Activated CD4-positive, alpha-beta T cell treated with anti-CD3 and anti-CD28 coated beads, Interleukin-2, amount 50 U/mL, for 48 hours (primary cell): ENCODE measurements around the gene FAM20A.
"Not testable (repeated sequence)": the region's sequence is repeated elsewhere in the genome, so short reads cannot be mapped to it uniquely, and the experiment has no call there.

Experiments used
- DNase-seq, 2 experiments: peaks; one replicate each; pipeline ENCODE4 v3.0.0-alpha.2; 2020

FAM20A gene

DNA sequence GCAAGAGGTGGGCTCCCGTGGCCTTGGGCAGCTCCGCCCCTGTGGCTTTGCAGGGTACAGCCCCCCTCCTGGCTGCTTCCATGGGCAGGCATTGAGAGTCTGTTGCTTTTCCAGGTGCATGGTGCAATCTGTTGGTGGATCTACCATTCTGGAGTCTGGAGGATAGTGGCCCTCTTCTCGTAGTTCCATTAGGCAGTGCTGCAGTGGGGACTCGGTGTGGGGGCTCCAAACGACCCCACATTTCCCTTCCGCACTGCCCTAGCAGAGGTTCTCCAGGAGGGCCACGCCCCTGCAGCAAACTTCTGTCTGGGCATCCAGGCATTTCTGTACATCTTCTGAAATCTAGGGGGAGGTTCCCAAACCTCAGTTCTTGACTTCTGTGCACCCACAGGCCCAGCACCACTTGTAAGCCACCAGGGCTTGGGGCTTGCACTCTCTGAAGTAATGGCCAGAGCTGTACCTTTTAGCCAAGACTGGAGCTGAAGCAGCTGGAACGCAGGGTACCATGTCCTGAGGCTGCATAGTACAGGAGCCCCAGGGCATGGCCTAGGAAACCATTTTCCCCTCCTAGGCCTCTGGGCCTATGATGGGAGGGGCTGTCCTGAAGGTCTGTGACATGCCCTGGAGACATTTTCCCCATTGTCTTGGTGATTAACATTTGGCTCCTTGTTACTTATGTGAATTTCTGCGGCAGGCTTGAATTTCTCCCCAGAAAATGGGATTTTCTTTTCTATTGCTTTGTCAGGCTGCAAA, 82.9 kb downstream of the FAM20A start:
- no peak for DNase-seq

DNA sequence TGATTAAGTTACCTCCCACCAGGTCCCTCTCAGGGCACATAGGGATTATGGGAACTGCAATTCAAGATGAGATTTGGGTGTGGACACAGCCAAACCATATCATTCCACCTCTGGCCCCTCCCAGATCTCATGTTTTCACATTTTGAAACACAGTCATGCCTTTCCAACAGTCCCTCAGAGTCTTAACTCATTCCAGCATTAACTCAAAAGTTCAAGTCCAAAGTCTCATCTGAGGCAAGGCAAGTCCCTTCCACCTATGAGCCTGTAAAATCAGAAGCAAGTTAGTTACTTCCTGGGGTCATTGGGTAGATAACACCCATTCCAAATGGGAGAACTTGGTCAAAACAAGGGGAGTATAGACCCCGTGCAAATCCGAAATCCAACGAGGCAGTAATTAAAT, 83.6 kb downstream of the FAM20A start:
- not testable (repeated sequence) for DNase-seq

DNA sequence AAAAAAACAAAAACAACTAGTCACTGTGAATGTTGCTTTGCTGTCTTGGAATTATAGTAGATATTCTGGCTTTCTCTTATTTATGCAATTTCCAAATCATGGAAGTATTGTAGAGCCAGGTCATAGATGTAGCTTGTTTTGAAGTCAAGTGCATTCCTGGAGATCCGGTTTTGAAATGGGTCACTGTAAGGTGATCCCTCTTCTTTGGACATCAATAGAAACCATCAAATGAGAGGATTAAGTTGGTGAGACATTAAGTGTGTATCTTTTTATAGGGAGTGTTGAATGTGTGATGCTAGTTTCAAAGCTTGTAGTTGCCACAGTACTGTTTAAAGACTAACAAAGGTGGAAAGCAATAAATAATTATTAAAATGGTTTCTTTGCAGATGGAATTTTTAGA, 84.4 kb downstream of the FAM20A start:
- DNase-seq = no peak

DNA sequence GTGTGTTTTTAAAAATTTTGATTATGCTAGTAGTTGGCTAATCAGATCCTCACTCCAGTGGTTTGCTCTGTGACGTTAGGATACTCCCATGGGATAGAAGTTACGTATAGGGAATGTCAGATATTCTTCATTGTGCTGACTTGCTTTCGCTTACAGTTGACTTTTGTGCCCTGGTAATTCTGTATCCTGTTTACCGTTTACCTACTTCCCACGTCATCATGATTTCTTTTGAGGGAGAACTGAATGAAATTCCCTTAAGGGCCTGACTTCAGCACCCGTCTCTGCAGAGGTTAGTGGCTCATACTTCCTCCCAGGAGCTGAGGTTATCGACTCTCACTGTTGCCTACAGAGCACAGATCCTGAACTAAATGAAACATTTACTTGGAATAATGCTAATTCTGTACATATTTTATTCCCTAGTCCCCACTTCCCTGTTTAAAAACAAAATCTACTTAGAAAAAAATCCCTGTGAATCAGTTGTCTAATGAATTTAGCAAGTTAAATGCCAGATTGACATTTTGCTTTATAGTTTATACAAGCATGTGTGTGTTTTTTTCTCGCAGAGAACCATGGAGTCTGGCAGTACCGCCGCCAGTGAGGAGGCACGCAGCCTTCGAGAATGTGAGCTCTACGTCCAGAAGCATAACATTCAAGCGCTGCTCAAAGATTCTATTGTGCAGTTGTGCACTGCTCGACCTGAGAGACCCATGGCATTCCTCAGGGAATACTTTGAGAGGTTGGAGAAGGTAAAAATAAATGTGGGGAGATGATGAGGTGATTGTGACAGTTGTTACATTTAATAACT, 86.1 kb downstream of the FAM20A start:
- no peak for DNase-seq

DNA sequence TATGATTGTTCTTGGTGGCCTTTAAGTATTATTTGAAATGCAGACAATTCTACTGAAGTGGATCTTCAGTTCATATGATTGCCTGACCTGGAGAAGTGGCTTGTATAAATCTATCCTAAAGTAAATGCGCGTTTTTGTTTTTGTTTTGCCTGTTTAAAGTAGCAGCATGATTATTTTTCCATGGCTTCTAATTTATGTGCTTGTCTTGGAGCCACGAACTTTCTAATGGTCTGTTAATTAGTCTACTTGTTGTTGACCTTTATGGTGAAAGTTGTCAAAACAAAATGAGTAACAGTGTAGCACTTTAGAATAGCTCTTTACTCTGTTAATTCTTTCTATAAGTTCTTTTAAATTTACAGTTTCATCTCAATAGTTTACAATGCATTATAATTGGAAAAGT, 87.2 kb downstream of the FAM20A start:
- no peak for DNase-seq

DNA sequence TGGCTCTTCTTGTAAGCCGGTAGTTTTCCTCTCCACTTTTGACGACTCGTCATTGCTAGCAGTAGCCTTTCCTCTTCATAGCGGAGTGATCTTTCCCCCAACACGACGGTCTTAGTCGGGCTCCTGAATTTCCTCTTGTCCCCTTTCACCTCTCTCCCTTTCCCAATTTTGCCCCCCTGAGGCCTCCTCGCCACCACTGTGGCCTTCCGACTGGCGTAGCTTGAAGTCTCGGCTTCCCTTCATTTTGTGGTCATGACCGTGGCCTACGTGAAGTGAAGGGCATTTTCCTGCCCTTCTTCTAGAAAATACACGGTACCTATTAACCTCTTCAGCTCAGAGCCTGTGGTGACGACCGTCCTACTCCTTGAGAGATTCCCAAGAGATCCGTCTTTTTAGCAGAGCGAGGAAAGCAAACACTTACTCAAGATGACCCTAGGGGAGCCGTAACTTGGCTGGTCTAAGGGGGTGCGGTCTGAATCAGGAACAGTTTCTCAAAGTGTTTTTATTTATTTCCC, 88.2 kb downstream of the FAM20A start:
- DNase-seq = peak in 1 of 2 experiments; percentile 18

DNA sequence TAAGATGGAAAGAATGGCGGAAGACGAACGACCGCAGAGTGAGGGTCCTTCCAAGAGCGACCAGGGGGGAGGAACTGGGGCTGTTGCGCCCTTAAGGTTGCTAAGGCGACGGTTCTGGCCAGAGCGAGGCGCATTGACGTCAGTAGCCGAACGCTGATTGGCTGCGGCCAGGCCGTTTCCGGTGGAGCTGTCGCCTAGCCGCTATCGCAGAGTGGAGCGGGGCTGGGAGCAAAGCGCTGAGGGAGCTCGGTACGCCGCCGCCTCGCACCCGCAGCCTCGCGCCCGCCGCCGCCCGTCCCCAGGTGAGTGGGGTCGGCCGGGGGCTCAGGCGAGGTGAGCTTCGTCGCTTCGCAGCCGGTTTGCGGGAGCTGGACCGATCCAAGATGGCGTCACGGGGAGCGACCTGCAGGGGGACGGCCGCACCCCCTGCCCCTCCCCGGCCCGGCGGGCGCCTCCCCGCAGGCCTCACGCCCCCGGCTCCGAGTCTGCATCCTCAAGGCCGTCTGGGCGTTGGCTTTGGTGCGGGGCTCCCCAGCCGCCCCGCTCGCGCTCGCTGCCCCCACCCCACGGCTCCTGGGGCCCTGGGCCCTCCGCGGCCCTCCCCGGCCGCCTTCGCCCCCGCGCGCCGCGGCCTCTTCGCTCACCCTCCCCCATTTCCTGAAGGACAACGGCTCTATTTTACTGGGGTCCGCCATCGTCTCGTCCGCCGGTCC, 88.8 kb downstream of the FAM20A start, which contains the start of gene PRKAR1A:
Gene PRKAR1A, plus strand, starts transcription at position 184 of the 713 bp plus-strand sequence. CDS start 2,970 bp downstream, outside the sequence.
- DNase-seq = peak; percentile 86 to 91

DNA sequence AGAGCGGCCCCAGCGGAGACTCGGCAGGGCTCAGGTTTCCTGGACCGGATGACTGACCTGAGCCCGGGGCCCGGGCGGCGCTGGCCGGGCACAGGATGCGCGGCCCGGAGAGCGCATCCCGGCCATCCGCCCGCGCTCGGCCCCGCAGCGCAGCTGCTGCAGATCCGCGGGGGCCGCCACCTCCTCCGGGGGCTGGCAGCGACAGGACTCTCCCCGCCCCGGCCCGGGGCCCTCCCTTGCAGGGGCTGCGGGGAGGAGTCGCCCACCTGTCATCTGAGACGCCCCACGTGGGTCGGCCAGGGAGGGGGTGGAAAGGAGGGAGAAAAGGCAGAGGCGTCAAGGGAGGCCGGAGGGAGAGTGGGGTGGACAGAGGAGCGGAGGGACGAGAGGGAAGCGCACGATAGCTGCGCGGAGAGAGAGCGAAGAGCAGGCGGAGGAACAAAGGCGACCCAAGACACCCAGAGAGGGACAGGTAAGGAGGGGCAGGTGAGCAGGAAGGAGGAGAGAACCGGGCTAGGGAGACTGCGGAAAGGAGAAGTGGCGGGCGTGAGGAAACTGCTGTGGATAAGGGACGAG, 89.4 kb downstream of the FAM20A start:
- peak; percentile 60 to 67 for DNase-seq

DNA sequence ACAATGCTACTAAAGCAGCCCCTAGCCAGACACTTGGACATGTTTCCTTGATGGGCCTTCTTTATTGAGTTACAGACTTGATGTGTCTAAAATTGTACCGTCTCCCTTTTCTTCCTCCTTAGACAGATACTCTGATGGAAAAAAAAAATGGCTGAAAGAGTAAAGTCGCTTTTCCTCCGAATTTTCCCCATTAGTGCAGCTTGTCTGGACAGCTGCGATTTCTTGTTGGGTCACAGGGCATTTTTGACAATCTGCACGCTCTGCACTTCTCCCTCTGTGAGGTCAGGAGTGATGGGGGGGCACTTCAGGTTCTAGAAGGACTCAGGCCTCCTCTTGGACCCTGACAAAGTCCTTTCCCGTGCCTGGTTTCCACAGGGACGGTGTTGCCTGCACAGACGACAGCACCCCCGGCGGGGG, 89.9 kb downstream of the FAM20A start:
- DNase-seq = no peak

DNA sequence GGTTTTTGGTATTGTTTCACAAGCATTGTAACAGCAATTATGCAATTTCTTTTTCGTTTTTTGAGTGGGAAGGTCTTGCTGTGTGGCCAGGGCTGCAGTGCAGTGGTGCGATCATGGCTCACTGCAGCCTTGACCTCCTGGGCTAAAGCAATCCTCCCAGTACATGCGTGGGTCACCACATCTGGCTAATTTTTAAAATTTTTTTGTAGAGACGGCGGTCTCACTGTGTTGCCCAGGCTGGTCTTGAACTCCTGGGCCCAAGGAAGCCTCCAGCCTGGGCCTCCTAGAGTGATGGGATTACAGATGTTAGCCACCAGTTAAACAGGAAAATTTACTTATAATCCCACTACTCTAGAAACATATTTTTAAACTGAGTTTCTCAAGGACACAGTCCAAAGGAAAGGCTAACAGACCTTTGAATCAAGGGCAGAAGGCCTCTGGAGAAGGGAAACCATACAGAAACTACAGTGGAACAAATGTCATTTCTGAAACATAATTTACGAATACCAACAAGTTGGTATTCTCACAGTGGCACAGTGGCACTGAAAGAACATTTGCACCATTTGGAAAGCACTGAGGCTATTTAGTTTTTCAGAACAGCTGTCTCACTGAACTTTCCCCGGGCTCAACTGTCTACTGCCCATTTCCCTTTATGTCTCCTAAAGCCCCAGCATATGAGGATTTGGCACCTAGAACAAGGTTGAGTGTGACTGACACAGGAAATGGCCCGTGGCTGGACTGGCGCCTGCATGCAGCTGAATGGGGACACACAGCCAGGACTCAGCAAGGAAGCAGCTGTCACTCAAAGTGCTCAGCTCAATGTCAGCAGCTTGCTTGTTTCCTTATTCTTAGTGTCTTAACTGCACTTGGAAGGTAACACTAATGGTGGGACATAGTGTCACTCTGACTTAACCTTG, 91.8 kb downstream of the FAM20A start:
- no peak for DNase-seq

DNA sequence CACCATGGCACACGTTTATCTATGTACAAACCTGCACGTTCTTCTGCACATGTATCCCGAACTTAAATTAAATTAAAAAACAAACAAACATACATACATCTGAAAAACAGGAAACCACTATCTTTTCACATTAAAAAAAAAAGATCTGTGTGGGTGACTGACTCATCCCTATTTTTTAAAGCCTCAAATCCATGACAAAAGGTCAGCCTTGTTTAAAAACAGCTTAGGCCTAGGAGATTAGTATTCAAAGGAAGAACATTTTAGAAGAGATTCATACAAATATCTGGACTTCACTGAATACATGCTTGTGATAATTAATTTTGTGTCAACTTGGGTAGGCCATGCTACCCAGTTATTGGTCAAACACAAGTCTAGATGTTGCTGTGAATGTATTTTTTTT, 93.6 kb downstream of the FAM20A start:
- no peak for DNase-seq

DNA sequence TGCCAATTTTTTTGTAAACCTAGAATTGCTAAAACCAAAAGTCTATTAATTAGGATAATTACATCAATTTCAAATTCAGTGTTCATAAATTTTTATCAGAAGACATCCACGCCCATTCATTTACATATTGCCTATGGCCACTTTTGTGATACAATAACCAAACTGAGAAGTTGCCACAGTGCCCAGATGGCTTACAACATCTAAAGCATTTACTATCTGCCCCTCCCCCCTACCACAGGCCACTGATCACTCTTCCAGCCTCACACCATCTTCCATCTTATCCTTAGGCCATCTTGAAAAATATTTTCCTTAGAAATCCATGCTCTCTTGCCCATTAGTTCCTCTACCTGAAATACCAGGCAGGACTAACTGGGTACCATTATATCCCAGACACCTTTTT, 95.2 kb downstream of the FAM20A start:
- no peak for DNase-seq

DNA sequence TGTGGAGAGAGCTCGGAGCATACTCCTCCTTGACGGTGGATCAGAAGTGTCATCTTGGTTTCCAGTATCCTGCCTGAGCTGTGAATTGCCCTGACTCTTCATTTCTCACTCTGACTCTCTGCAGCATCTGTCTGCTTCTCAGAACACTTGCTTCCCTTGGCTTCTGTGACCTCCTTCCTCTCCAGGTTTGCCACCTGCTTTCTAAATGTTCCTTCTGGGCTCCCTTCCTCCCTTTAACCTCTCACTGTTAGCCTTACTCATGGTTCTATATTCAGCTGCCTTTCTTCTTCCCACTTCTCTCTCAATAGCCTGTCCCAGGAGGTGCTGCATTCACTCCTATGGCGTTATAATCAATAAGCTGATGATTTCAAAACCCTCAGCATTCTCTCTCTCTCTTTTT, 100.1 kb downstream of the FAM20A start:
- DNase-seq = no peak

DNA sequence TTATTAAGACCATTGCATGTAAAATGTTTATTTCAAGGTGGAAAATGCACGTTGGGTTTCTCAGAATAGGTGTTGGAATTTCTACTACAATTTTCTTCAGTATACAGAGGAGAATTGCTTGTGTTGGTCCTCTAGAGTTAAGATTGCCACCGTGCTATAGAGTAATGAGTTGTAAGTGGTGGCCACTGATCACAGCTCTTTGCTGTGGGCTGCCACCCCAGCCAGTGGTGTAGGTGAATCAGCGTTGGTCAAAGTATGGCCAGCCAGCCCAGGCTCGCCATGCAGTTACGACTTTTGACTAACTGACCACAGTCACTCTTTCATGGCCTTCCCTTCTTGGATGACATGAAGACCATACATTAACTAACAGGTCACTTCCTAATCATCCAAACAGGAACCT, 101.6 kb downstream of the FAM20A start:
- DNase-seq = no peak

DNA sequence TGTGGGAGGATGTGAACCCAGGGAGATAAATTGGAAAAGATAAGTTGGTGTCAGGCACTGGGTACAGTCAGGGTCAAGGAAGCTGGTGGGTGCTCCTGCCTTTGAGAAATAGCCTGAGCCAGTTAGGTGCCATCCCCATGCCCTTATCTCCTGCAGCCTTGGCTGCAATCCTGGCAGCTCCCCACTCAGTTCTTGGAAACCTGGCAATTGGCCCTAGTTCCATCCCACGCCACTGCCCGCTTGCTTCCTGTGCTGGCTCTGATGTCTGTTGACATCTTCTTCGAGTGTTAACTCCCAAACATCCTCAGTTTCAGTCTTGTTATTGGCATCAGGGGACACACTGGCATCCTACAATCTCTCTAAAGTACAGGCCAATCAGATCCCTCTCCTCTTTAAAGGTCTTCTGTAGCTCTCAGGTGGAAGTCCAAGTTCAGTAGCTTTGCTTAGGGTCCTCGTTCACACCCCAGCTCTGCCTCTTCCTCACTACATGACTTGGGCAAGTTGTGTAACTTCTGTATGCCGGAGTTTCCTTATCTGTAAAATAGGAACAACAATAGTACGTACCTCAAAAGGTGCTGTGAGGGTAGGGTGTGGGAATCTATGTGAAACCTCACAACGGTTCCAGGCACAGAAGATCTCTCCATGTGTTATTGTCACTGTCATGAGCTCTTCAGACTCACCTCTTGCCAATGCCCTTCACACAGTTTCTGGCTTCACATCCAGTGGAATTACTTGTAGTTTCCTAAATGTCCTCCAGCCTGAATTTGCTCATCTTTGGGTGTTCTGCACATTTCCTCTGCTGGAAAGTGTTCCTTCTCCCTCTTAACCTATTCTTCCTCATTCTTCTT, 102.5 kb downstream of the FAM20A start:
- no peak for DNase-seq

DNA sequence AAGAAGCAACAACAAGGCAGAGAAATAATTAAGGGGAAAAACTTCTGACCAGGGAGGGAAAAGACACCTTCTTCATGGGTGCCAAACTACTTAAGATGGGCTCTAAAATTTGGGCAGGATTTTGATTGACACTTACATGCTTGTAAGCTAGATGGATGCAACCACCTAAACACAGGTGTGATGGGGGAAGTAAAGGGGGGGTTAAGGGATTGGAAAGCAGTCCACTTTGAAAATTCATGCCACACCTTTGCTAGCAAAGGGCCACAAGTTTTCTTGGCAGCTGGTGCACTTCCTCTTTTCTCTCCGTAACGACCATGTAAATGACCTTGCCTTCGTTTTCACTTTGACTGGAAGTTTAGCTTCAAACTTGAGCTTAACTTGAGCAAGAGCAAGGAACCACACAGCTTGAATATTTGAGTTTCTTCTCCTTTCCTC, 103.3 kb downstream of the FAM20A start:
- no peak for DNase-seq

DNA sequence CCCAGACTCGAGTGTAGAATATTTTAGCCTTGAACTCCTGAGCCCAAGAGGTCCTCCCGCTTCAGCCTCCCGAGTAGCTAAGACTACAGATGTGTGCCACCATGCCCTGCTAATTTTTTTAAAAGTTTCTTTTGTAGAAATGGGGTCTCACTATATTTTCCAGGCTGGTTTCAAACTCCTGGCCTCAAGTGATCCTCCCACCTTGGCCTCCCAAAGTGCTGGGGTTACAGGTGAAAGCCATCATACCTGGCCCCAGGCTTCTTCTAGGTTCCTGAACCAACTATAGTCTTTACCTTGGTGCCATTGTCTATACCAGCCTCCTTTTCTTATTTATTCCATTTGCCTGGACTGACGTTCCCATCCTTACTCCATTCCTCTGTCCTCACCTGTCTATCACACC, 106.1 kb downstream of the FAM20A start:
- DNase-seq = no peak

DNA sequence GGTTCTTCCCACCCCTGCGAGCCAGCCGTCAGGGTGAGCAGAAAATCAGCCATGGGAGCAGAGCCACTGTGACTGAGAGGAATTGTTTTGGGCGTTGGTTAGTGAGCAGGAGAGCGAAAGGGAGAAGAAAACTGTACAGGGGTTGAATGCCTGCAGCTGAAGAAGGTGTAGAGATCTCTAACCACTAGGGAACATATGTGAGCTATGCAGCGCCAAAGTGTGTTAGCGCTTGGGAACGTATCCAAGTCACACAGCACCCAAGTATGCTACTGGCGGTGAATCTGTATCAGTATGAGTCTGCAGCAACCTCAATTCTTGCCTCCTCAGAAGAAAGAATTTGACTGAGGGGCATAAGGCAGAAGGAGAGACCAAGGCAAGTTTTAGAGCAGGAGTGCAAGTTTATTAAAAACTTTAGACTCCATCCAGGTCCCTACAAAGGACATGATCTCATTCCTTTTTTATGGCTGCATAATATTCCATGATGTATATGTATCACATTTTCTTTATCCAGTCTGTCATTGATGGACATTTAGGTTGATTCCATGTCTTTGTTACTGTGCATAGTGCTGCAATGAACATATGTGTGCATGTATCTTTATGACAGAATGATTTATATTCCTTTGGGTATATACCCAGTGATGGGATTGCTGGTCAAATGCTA, 108.6 kb downstream of the FAM20A start:
- DNase-seq = not testable (repeated sequence)

DNA sequence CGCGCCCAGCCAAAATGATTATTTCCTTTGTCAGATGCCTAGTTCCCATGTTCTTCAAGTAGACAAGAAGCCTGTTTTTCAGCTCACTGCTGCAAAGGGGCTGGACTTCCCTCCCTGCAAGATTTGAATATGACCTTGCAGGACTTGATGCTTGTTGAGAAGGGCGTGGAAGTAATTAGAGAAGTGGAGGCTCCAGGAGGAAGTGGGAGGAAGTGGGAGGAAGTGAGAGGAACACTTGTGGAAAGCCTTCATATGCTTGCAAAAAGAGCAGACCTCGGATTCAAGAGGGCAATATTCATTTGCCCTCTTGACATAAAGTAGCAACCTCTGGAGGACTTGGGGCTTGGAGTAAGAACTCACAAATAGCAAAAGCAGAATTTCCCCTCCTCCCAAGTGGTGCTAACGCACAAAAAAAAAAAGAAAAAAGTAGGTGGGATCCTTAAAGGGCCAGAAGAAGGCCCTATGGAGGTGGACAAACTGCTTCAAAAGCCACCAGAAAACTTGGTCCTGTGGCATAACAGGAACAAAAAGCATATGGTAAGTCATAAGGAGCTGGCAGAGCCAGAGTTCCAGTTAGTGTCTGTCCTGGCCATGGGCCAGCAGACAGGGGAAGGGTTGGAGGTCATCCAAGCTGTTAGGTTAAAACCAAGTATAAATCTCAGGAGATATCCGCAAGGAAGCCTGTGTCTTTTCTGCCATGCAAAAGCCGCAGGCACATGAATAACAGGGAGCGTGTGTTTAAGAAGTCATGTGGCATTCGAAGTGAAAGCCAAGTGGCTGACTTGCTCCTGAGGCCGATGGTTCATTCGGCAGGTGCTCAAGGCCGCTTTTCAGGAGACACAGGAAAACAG, 109.6 kb downstream of the FAM20A start:
- no peak for DNase-seq
